Smooth muscle cell (in vitro differentiated cells): ENCODE results near the gene ARID5A. TPM values are rescaled to one million over a fixed set of nuclear protein-coding genes. Genes with fewer than 3 reads are reported as not detected.
A peak's percentile ranks its signal among the peaks of the same experiment; 100 is the strongest.

ENCODE experiments used
- DNase-seq: peaks from one replicate; lab custom pipeline; 2025; ENCODE audit not compliant: unreplicated experiment; lab: John Stamatoyannopoulos, UW
- H2AFZ ChIP-seq: fragments of 200-600 bp; sonication (generic); 2 replicates; pipeline ENCODE4 v1.6.0; 2016; ENCODE audit warnings: antibody characterized with exemption, low read depth, mild to moderate bottlenecking
- H3F3A ChIP-seq: fragments of 200-600 bp; sonication (generic); 2 replicates; pipeline ENCODE4 v1.6.0; 2017; ENCODE audit warnings: antibody characterized with exemption, low read depth
- H3K27ac ChIP-seq: fragments of 200-600 bp; sonication (generic); 2 replicates; pipeline ENCODE4 v1.5.1; 2016; ENCODE audit warnings: low read depth, mild to moderate bottlenecking
- H3K27me3 ChIP-seq: fragments of 200-600 bp; sonication (generic); 2 replicates; pipeline ENCODE4 v1.6.1; 2016; ENCODE audit warnings: low read depth, mild to moderate bottlenecking
- H3K36me3 ChIP-seq: fragments of 200-600 bp; sonication (generic); 2 replicates; pipeline ENCODE4 v1.5.1; 2016; ENCODE audit warnings: low read depth
- H3K4me1 ChIP-seq: fragments of 200-600 bp; sonication (generic); 2 replicates; pipeline ENCODE4 v1.5.1; 2016; ENCODE audit warnings: low read depth
- H3K4me2 ChIP-seq: fragments of 200-600 bp; sonication (generic); 2 replicates; pipeline ENCODE4 v1.6.0; 2016; ENCODE audit warnings: mild to moderate bottlenecking
- H3K4me3 ChIP-seq: fragments of 200-600 bp; sonication (generic); 2 replicates; pipeline ENCODE4 v1.5.1; 2016; ENCODE audit warnings: mild to moderate bottlenecking
- H3K79me2 ChIP-seq: fragments of 200-600 bp; sonication (generic); 2 replicates; pipeline ENCODE4 v1.6.0; 2016; ENCODE audit warnings: low read depth, mild to moderate bottlenecking
- H3K9ac ChIP-seq: fragments of 200-600 bp; sonication (generic); 2 replicates; pipeline ENCODE4 v1.6.0; 2016; ENCODE audit warnings: low read depth
- H3K9me3 ChIP-seq: fragments of 200-600 bp; sonication (generic); replicated peaks from 2 replicates; pipeline ENCODE4 v1.5.1; 2016; ENCODE audit warnings: low read depth
- H4K20me1 ChIP-seq: fragments of 200-600 bp; sonication (generic); 2 replicates; pipeline ENCODE4 v1.6.0; 2016; ENCODE audit warnings: low read depth
- WGBS: methylation state at CpG from one replicate; pipeline ENCODE4 v1.1.7; 2016; ENCODE audit warnings: low lambda C conversion rate; 5-methylcytosine and 5-hydroxymethylcytosine counted together
- polyA plus RNA-seq: library from polyadenylated mRNA; unstranded; fragments of >200 nt; fragmentation: Nextera tagmentation; extraction: Ambion mirVana; gene quantifications from 2 replicates; pipeline ENCODE4 v1.2.1, GENCODE V29; 2016
- total RNA-seq: library from RNA; depleted of rRNA; stranded (reverse); fragments of >200 nt; gene quantifications from 2 replicates; pipeline ENCODE4 v1.2.3, GENCODE V29; 2014
- TF ChIP-seq, protein P1 (sequence below): fragments of 200-600 bp; sonication (generic); IDR thresholded peaks from 2 replicates; pipeline ENCODE4 v1.5.1; 2017; ENCODE audit warnings: borderline replicate concordance, mild to moderate bottlenecking, antibody characterized with exemption; ENCODE audit not compliant: insufficient read depth, poor library complexity, severe bottlenecking

ARID5A gene
- total and polyA plus RNA-seq, 2 experiments from 2014 or later, result 12.1 to 25.6 TPM

DNA sequence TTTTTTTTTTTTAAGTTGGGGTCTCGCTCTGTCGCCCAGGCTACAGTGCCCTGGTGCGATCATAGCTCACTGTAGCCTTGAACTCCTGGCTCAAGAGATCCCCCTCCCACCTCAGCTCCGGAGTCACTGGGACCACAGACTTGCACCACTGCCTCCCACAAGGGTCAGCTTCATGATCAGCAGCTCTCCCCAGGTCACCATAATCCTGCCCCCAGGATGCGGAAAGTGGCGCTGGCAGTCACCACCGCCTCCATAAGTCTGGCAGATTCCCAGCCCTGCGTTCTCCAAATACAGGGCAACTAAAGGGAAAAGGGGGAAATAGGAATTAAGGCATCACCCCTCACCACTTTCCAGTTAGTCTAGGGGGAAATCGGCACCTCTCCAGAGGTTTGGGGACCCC lies 5.2 kb upstream of the ARID5A start:
- no peaks in the 10 kb centered on the region for H3K79me2 ChIP-seq
- H3F3A ChIP-seq, result peaks cover 8% of the 10 kb centered on the region
- DNase-seq, result no peak
- H3K9me3 ChIP-seq, result no peaks in the 10 kb centered on the region
- no peak overlapping the region for H2AFZ ChIP-seq
- TF ChIP-seq, protein P1, sequence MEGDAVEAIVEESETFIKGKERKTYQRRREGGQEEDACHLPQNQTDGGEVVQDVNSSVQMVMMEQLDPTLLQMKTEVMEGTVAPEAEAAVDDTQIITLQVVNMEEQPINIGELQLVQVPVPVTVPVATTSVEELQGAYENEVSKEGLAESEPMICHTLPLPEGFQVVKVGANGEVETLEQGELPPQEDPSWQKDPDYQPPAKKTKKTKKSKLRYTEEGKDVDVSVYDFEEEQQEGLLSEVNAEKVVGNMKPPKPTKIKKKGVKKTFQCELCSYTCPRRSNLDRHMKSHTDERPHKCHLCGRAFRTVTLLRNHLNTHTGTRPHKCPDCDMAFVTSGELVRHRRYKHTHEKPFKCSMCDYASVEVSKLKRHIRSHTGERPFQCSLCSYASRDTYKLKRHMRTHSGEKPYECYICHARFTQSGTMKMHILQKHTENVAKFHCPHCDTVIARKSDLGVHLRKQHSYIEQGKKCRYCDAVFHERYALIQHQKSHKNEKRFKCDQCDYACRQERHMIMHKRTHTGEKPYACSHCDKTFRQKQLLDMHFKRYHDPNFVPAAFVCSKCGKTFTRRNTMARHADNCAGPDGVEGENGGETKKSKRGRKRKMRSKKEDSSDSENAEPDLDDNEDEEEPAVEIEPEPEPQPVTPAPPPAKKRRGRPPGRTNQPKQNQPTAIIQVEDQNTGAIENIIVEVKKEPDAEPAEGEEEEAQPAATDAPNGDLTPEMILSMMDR, result no peak
- H3K27ac ChIP-seq, result peak overlapping the region; percentile 89
- peak overlapping the region; percentile 75 for H3K4me2 ChIP-seq
- peaks cover 30% of the 10 kb centered on the region for H3K4me1 ChIP-seq
- no peaks in the 10 kb centered on the region for H4K20me1 ChIP-seq
- H3K4me3 ChIP-seq, result peak overlapping the region; percentile 21
- peak overlapping the region; percentile 80 for H3K9ac ChIP-seq
- H3K27me3 ChIP-seq, result no peaks in the 10 kb centered on the region
- 81% methylated on average over 9 of the region's 9 CpGs for WGBS
- H3K36me3 ChIP-seq, result no peaks in the 10 kb centered on the region

DNA sequence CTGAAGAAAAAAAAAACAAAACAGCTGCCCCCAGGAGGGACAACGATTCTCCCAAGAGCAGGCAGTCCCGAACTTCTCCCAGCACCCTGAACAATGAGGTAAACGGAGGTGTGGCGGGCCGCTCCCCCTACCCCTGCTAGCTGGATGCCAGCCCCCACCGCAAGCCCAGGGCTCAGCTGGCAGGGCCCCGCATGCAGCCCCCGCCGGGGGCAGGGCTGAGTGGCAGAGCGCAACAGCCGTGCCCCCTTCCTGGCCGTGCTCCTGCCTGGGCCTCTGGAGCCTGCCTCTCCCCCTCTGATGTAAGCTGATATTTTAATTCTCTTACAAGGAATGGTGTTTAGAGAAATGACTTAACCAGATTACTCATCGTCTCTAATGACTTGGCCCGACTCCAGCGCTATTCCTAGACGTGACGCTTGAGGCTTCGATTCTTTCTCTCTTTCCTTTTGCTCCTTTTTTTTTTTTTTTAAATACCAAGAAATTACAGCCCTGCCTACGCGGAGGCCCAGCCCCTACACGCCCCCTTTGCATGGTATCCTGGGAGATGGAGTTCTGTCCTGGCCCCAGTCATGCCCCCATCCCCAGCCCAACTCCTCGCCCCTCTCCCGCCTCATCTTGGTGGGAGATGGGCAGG lies 4.6 kb upstream of the ARID5A start:
- peak; percentile 50 for DNase-seq
- Histone ChIP-seq H3K4me1 (peaks cover 29% of the 10 kb centered on the region), H3F3A (peaks cover 8% of the 10 kb centered on the region), H3K36me3 (no peaks in the 10 kb centered on the region), H2AFZ (peak overlapping the region; percentile 82), H3K9me3 (no peaks in the 10 kb centered on the region), H3K27ac (peak overlapping the region; percentile 89), H3K4me2 (peak overlapping the region; percentile 75), H3K9ac (peak overlapping the region; percentile 80), H3K79me2 (no peaks in the 10 kb centered on the region), H3K27me3 (no peaks in the 10 kb centered on the region), H4K20me1 (peaks cover under 1% of the 10 kb centered on the region), H3K4me3 (peak overlapping the region; percentile 21)
- TF ChIP-seq, protein P1, result no peak
- WGBS, result 16% methylated on average over 23 of the region's 23 CpGs

DNA sequence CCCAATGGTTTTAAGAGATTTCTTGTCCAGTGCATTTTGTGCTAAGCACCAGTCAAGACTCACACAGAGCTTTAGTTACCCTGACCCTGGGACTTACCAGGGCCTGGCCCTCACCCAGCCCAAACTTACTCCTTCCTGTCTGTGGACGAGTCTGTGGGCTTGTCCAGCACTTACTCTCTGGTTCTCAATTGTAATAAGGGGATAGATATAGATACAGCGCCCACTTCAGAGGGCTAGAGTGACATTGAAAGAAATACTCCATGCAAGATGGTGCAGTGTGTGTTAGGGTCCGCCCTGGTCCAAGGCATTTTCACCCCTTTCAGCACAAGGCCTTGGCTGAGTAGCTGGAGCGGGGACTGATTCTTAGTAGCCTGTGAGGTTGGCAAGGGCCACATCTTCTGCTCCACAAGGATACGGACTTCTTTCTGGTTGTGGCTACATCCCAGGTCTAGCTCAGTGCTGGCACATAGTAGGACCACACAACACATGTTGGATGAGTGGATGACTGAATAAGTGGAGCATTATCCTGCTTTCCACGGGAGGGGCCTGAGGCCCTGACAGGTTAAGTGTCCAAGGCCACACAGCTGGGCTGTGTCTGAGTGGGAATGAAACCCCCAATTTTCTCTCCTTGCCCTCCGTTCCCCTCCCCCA lies 3.8 kb upstream of the ARID5A start:
- TF ChIP-seq, protein P1, result no peak
- H3K4me1 ChIP-seq, result peaks cover 26% of the 10 kb centered on the region
- 93% methylated on average over 7 of the region's 7 CpGs for WGBS

More for the DNA sequence above, 3.8 kb upstream of the ARID5A start:
- no peak overlapping the region for H3K9ac ChIP-seq
- no peak for DNase-seq
- no peaks in the 10 kb centered on the region for H3K36me3 ChIP-seq
- H3F3A ChIP-seq, result peaks cover 8% of the 10 kb centered on the region
- no peaks in the 10 kb centered on the region for H3K9me3 ChIP-seq
- peaks cover 5% of the 10 kb centered on the region for H3K79me2 ChIP-seq
- no peak overlapping the region for H3K4me3 ChIP-seq
- H3K4me2 ChIP-seq, result peak overlapping the region; percentile 66
- peaks cover 8% of the 10 kb centered on the region for H4K20me1 ChIP-seq
- H2AFZ ChIP-seq, result peak overlapping the region; percentile 82
- peaks cover 2% of the 10 kb centered on the region for H3K27me3 ChIP-seq
- H3K27ac ChIP-seq, result peak overlapping the region; percentile 68
